ENCODE measurements around the gene GGTLC2. TPM values are rescaled to one million over a fixed set of nuclear protein-coding genes. Genes with fewer than 3 reads are reported as not detected.
"Not testable (repeated sequence)": the region's sequence is repeated elsewhere in the genome, so short reads cannot be mapped to it uniquely, and the experiment has no call there.

The GGTLC2 gene
- total and polyA plus RNA-seq, 4 donors, result 0.63 TPM; not detected in 3

GRCh38 chr22:22651593-22651992 is 7.2 kb downstream of the GGTLC2 start:
- 0% methylated on average over 1 of the region's 10 CpGs for WGBS (ENCODE audit: insufficient coverage)
- H3K4me1 ChIP-seq (ENCODE audit: control insufficient read depth, insufficient read depth, low read length), result not testable (repeated sequence)
- peak in 3 of 6 donors; percentile 7 to 46 (median 37) for DNase-seq (ENCODE audit: low read depth in 4 of 6, low spot score in 6 of 6)

GRCh38 chr22:22652102-22652501 is 7.7 kb downstream of the GGTLC2 start:
- H3K27ac ChIP-seq (ENCODE audit: low read depth, low read length); H3K4me1 ChIP-seq (ENCODE audit: control insufficient read depth, insufficient read depth, low read length); H3K4me3 ChIP-seq (ENCODE audit: low read depth, low read length); H3K36me3 ChIP-seq (ENCODE audit: control insufficient read depth, insufficient read depth, low read length); H3K9me3 ChIP-seq (ENCODE audit: control insufficient read depth, insufficient read depth, low read length); H3K27me3 ChIP-seq (ENCODE audit: control insufficient read depth, insufficient read depth, low read length); DNase-seq (ENCODE audit: low read depth in 4 of 6, low spot score in 6 of 6): not testable (repeated sequence)
- WGBS (ENCODE audit: insufficient coverage), result 35% methylated on average over 11 of the region's 12 CpGs

More at GRCh38 chr22:22651593-22651992, 7.2 kb downstream of the GGTLC2 start:
- not testable (repeated sequence) for H3K36me3 ChIP-seq (ENCODE audit: control insufficient read depth, insufficient read depth, low read length); H3K9me3 ChIP-seq (ENCODE audit: control insufficient read depth, insufficient read depth, low read length); H3K27me3 ChIP-seq (ENCODE audit: control insufficient read depth, insufficient read depth, low read length); H3K4me3 ChIP-seq (ENCODE audit: low read depth, low read length); H3K27ac ChIP-seq (ENCODE audit: low read depth, low read length)

- H3K27me3 ChIP-seq (ENCODE audit: control insufficient read depth, insufficient read depth, low read length); H3K4me3 ChIP-seq (ENCODE audit: low read depth, low read length): not testable (repeated sequence)
- 88% methylated on average over 4 of the region's 6 CpGs for WGBS (ENCODE audit: insufficient coverage)
Observed at GRCh38 chr22:22652573-22652972, 8.2 kb downstream of the GGTLC2 start.

GRCh38 chr22:22653677-22654381 is 9.4 kb downstream of the GGTLC2 start:
- no CpG with 5 or more reads among the region's 13 CpGs for WGBS (ENCODE audit: insufficient coverage)
- H3K4me1 ChIP-seq (ENCODE audit: control insufficient read depth, insufficient read depth, low read length); H3K36me3 ChIP-seq (ENCODE audit: control insufficient read depth, insufficient read depth, low read length); H3K4me3 ChIP-seq (ENCODE audit: low read depth, low read length); DNase-seq (ENCODE audit: low read depth in 4 of 6, low spot score in 6 of 6); H3K9me3 ChIP-seq (ENCODE audit: control insufficient read depth, insufficient read depth, low read length); H3K27me3 ChIP-seq (ENCODE audit: control insufficient read depth, insufficient read depth, low read length); H3K27ac ChIP-seq (ENCODE audit: low read depth, low read length): not testable (repeated sequence)

More at GRCh38 chr22:22652573-22652972, 8.2 kb downstream of the GGTLC2 start:
- H3K9me3 ChIP-seq (ENCODE audit: control insufficient read depth, insufficient read depth, low read length); H3K36me3 ChIP-seq (ENCODE audit: control insufficient read depth, insufficient read depth, low read length); H3K27ac ChIP-seq (ENCODE audit: low read depth, low read length); H3K4me1 ChIP-seq (ENCODE audit: control insufficient read depth, insufficient read depth, low read length); DNase-seq (ENCODE audit: low read depth in 4 of 6, low spot score in 6 of 6): not testable (repeated sequence)

GRCh38 chr22:22655452-22656290 is 11.3 kb downstream of the GGTLC2 start:
- Histone ChIP-seq H3K27ac (ENCODE audit: low read depth, low read length) (no peak overlapping the region), H3K4me3 (ENCODE audit: low read depth, low read length) (no peak overlapping the region), H3K9me3 (ENCODE audit: control insufficient read depth, insufficient read depth, low read length) (no peaks in the 10 kb centered on the region), H3K4me1 (ENCODE audit: control insufficient read depth, insufficient read depth, low read length) (peaks cover 6% of the 10 kb centered on the region), H3K36me3 (ENCODE audit: control insufficient read depth, insufficient read depth, low read length) (no peaks in the 10 kb centered on the region), H3K27me3 (ENCODE audit: control insufficient read depth, insufficient read depth, low read length) (no peaks in the 10 kb centered on the region)
- 94% methylated on average over 6 of the region's 8 CpGs for WGBS (ENCODE audit: insufficient coverage)
- no peak for DNase-seq (ENCODE audit: low read depth in 4 of 6, low spot score in 6 of 6)

- Histone ChIP-seq H3K4me1 (ENCODE audit: control insufficient read depth, insufficient read depth, low read length) (no peaks in the 10 kb centered on the region), H3K36me3 (ENCODE audit: control insufficient read depth, insufficient read depth, low read length) (no peaks in the 10 kb centered on the region), H3K4me3 (ENCODE audit: low read depth, low read length) (no peak overlapping the region), H3K9me3 (ENCODE audit: control insufficient read depth, insufficient read depth, low read length) (no peaks in the 10 kb centered on the region), H3K27me3 (ENCODE audit: control insufficient read depth, insufficient read depth, low read length) (no peaks in the 10 kb centered on the region), H3K27ac (ENCODE audit: low read depth, low read length) (no peak overlapping the region)
- WGBS (ENCODE audit: insufficient coverage), result no CpG with 5 or more reads among the region's 1 CpG
- no peak for DNase-seq (ENCODE audit: low read depth in 4 of 6, low spot score in 6 of 6)
Observed at GRCh38 chr22:22657712-22658111, 13.3 kb downstream of the GGTLC2 start.

GRCh38 chr22:22661275-22661674 is 16.9 kb downstream of the GGTLC2 start:
- no peaks in the 10 kb centered on the region for H3K4me1 ChIP-seq (ENCODE audit: control insufficient read depth, insufficient read depth, low read length)
- no peak overlapping the region for H3K4me3 ChIP-seq (ENCODE audit: low read depth, low read length)
- no peak for DNase-seq (ENCODE audit: low read depth in 4 of 6, low spot score in 6 of 6)
- no peaks in the 10 kb centered on the region for H3K27me3 ChIP-seq (ENCODE audit: control insufficient read depth, insufficient read depth, low read length)
- 79% methylated on average over 3 of the region's 4 CpGs for WGBS (ENCODE audit: insufficient coverage)
- no peak overlapping the region for H3K27ac ChIP-seq (ENCODE audit: low read depth, low read length)
- H3K9me3 ChIP-seq (ENCODE audit: control insufficient read depth, insufficient read depth, low read length), result no peaks in the 10 kb centered on the region
- no peaks in the 10 kb centered on the region for H3K36me3 ChIP-seq (ENCODE audit: control insufficient read depth, insufficient read depth, low read length)

- no peaks in the 10 kb centered on the region for H3K4me1 ChIP-seq (ENCODE audit: control insufficient read depth, insufficient read depth, low read length)
- H3K27ac ChIP-seq (ENCODE audit: low read depth, low read length), result no peak overlapping the region
- no peaks in the 10 kb centered on the region for H3K27me3 ChIP-seq (ENCODE audit: control insufficient read depth, insufficient read depth, low read length)
- H3K4me3 ChIP-seq (ENCODE audit: low read depth, low read length), result no peak overlapping the region
- no peaks in the 10 kb centered on the region for H3K9me3 ChIP-seq (ENCODE audit: control insufficient read depth, insufficient read depth, low read length)
- 71% methylated on average over 2 of the region's 3 CpGs for WGBS (ENCODE audit: insufficient coverage)
- DNase-seq (ENCODE audit: low read depth in 4 of 6, low spot score in 6 of 6), result no peak
- H3K36me3 ChIP-seq (ENCODE audit: control insufficient read depth, insufficient read depth, low read length), result no peaks in the 10 kb centered on the region
Observed at GRCh38 chr22:22662095-22662494, 17.7 kb downstream of the GGTLC2 start.

- H3K36me3 ChIP-seq (ENCODE audit: control insufficient read depth, insufficient read depth, low read length), result no peaks in the 10 kb centered on the region
- no peaks in the 10 kb centered on the region for H3K9me3 ChIP-seq (ENCODE audit: control insufficient read depth, insufficient read depth, low read length)
- H3K27ac ChIP-seq (ENCODE audit: low read depth, low read length), result no peak overlapping the region
- H3K27me3 ChIP-seq (ENCODE audit: control insufficient read depth, insufficient read depth, low read length), result no peaks in the 10 kb centered on the region
- DNase-seq (ENCODE audit: low read depth in 4 of 6, low spot score in 6 of 6), result no peak
- no peak overlapping the region for H3K4me3 ChIP-seq (ENCODE audit: low read depth, low read length)
- WGBS (ENCODE audit: insufficient coverage), result 86% methylated on average over 13 of the region's 14 CpGs
- no peaks in the 10 kb centered on the region for H3K4me1 ChIP-seq (ENCODE audit: control insufficient read depth, insufficient read depth, low read length)
Observed at GRCh38 chr22:22663861-22664800, 19.7 kb downstream of the GGTLC2 start.
